GM19328 (cell line): ENCODE results near the gene SDS.

Source experiments
- ATAC-seq: cut with Tn5 transposase; IDR thresholded peaks from one replicate; pipeline ENCODE4 v1.9.1; 2021; ENCODE audit warnings: mild to moderate bottlenecking, moderate library complexity; ENCODE audit not compliant: unreplicated experiment

The SDS gene

GRCh38 chr12:113382206-113382605, 21.5 kb downstream of the SDS start:
- ATAC-seq, result no peak

GRCh38 chr12:113381220-113381619, 22.5 kb downstream of the SDS start:
- no peak for ATAC-seq

GRCh38 chr12:113378291-113378690, 25.4 kb downstream of the SDS start:
- ATAC-seq, result no peak

GRCh38 chr12:113374823-113375428, 28.8 kb downstream of the SDS start:
- no peak for ATAC-seq

GRCh38 chr12:113373969-113374368, 29.7 kb downstream of the SDS start:
- no peak for ATAC-seq

GRCh38 chr12:113373440-113373839, 30.2 kb downstream of the SDS start:
- ATAC-seq, result no peak

GRCh38 chr12:113372371-113372770, 31.3 kb downstream of the SDS start:
- ATAC-seq, result no peak

GRCh38 chr12:113371808-113372207, 31.9 kb downstream of the SDS start:
- ATAC-seq, result no peak

GRCh38 chr12:113370923-113371682, 32.6 kb downstream of the SDS start:
- ATAC-seq, result no peak

- no peak for ATAC-seq
Measured at GRCh38 chr12:113369391-113369985, 34.2 kb downstream of the SDS start.

- no peak for ATAC-seq
Measured at GRCh38 chr12:113368331-113368730, 35.4 kb downstream of the SDS start.

GRCh38 chr12:113366827-113367226, 36.9 kb downstream of the SDS start:
- no peak for ATAC-seq

- no peak for ATAC-seq
Measured at GRCh38 chr12:113365639-113366395, 37.9 kb downstream of the SDS start.

GRCh38 chr12:113364698-113365097, 39.0 kb downstream of the SDS start:
- no peak for ATAC-seq

GRCh38 chr12:113361574-113362370, 41.9 kb downstream of the SDS start:
- ATAC-seq, result no peak

GRCh38 chr12:113359939-113360748, 43.5 kb downstream of the SDS start:
- ATAC-seq, result no peak

- ATAC-seq, result no peak
Measured at GRCh38 chr12:113359133-113359938, 44.4 kb downstream of the SDS start.

- peak; percentile 94 for ATAC-seq
Measured at GRCh38 chr12:113358381-113359132, 45.1 kb downstream of the SDS start, which contains the start of gene PLBD2. PLBD2 (plus strand) TSS chr12:113358587; CDS start chr12:113358601, 14 bp downstream.
